ENCODE measurements around the gene C20orf173. TPM values are rescaled to one million over a fixed set of nuclear protein-coding genes. Genes with fewer than 3 reads are reported as not detected.
A peak's percentile ranks its signal among the peaks of the same experiment; 100 is the strongest.
"Not testable (repeated sequence)": the region's sequence is repeated elsewhere in the genome, so short reads cannot be mapped to it uniquely, and the experiment has no call there.

Gene C20orf173
- total RNA-seq, 1 donor from 2014 or later, result not detected

GRCh38 chr20:35546127-35546526, 16.7 kb upstream of the C20orf173 start:
- DNase-seq (ENCODE audit: low read depth), result no peak

GRCh38 chr20:35544941-35545340, 15.5 kb upstream of the C20orf173 start:
- peak; percentile 81 for DNase-seq (ENCODE audit: low read depth)

GRCh38 chr20:35544436-35544835, 15.0 kb upstream of the C20orf173 start:
- no peak for DNase-seq (ENCODE audit: low read depth)

- DNase-seq (ENCODE audit: low read depth), result no peak
Measured at GRCh38 chr20:35542990-35543389, 13.5 kb upstream of the C20orf173 start.

- peak; percentile 83 for DNase-seq (ENCODE audit: low read depth)
Measured at GRCh38 chr20:35541783-35542662, 12.6 kb upstream of the C20orf173 start, which contains the start of gene ERGIC3. ERGIC3 (plus strand) TSS chr20:35542078; CDS start chr20:35542098, 20 bp downstream.

- DNase-seq (ENCODE audit: low read depth), result no peak
Measured at GRCh38 chr20:35541118-35541782, 11.8 kb upstream of the C20orf173 start.

GRCh38 chr20:35539756-35540212, 10.3 kb upstream of the C20orf173 start:
- DNase-seq (ENCODE audit: low read depth), result peak; percentile 28

- no peak for DNase-seq (ENCODE audit: low read depth)
Measured at GRCh38 chr20:35527122-35527769, 2.2 kb downstream of the C20orf173 start.

- DNase-seq (ENCODE audit: low read depth), result no peak
Measured at GRCh38 chr20:35525639-35526038, 3.8 kb downstream of the C20orf173 start.

- no peak for DNase-seq (ENCODE audit: low read depth)
Measured at GRCh38 chr20:35523298-35523888, 6.1 kb downstream of the C20orf173 start.

- DNase-seq (ENCODE audit: low read depth), result no peak
Measured at GRCh38 chr20:35518955-35519354, 10.5 kb downstream of the C20orf173 start.

GRCh38 chr20:35517767-35518166, 11.7 kb downstream of the C20orf173 start:
- not testable (repeated sequence) for DNase-seq (ENCODE audit: low read depth)

GRCh38 chr20:35517125-35517524, 12.3 kb downstream of the C20orf173 start:
- no peak for DNase-seq (ENCODE audit: low read depth)

GRCh38 chr20:35515949-35516645, 13.4 kb downstream of the C20orf173 start:
- peak; percentile 92 for DNase-seq (ENCODE audit: low read depth)

- DNase-seq (ENCODE audit: low read depth), result no peak
Measured at GRCh38 chr20:35515341-35515740, 14.1 kb downstream of the C20orf173 start.

- no peak for DNase-seq (ENCODE audit: low read depth)
Measured at GRCh38 chr20:35514371-35514932, 15.0 kb downstream of the C20orf173 start.

GRCh38 chr20:35511814-35512420, 17.5 kb downstream of the C20orf173 start:
- DNase-seq (ENCODE audit: low read depth), result peak; percentile 50

GRCh38 chr20:35510951-35511735, 18.3 kb downstream of the C20orf173 start:
- DNase-seq (ENCODE audit: low read depth), result no peak

- DNase-seq (ENCODE audit: low read depth), result no peak
Measured at GRCh38 chr20:35508493-35509218, 20.8 kb downstream of the C20orf173 start.

All from renal cortical epithelial cell (primary cell).